Measurements from ENCODE around the gene HOXA3. TPM values are rescaled to one million over a fixed set of nuclear protein-coding genes. Genes with fewer than 3 reads are reported as not detected.

The HOXA3 gene
- total RNA-seq, 6 donors from 2014 or later, result 0.20 to 11.4 (median 3.5) TPM

DNA sequence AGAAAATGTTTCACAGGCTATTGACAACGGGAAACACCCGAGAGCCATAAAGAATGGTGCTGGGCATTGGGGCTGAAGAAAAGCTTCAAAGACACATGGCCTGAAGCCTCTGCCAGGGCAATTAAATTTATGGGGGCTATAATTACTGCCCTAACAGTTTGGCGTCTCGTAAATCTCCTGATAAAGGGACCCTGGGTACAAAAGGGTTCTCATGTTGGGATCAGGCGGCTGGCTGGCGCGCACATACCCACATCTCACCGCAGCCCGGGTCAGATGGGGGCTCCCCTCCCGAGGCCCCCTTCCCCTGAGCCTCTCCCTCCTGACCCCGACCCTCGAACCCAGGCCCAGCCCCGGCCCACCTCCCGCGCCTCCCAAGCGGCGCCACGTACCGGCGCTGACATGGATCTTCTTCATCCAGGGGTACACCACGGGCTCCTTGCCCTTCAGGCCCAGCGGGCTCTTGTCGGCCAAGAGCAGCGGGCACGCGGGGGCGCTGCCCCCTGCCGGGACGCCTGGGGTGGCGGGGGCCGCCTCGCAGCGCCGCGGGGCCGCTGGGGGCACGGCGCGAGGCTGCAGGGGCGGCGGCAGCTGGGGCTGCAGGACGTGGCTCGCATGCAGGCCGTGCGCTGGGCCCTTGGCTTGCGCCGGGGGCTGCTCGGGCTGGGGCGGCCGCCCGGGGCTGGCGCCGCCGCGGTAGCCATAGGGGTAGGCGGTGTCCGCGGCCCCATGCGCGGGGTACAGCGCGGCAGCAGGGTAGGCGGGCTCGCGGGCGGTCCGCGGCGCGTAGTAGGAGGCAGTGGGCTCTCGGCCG, 22.4 kb downstream of the HOXA3 start:
- no peaks in the 10 kb centered on the region for H3K36me3 ChIP-seq
- peak overlapping the region; percentile 50 to 72 (median 70) for H3K4me3 ChIP-seq
- peaks cover 20 to 50% (median 29%) of the 10 kb centered on the region in 4 donors for H3K4me1 ChIP-seq
- peak overlapping the region; percentile 85 to 97 (median 90) for H3K27ac ChIP-seq
- ATAC-seq (ENCODE audit: low FRiP score in 2 of 2) (peak in 1 of 2 donors; percentile 54), DNase-seq (no peak)
- H3K27me3 ChIP-seq, result peaks cover 0 to 13% (median 0%) of the 10 kb centered on the region in 4 donors
- TF ChIP-seq CTCF (IDR thresholded peaks at IDR 0.05) (peak in 5 of 6 experiments; percentile 26 to 59 (median 46)), POLR2AphosphoS5 (IDR thresholded peaks at IDR 0.05) (no peak)
- WGBS, 2 donors, result 33 to 43% methylated on average over 20 to 62 of the region's 72 CpGs
- no peaks in the 10 kb centered on the region for H3K9me3 ChIP-seq

GRCh38 chr7:27128776-27129728, 23.3 kb downstream of the HOXA3 start:
- Histone ChIP-seq H3K27me3 (peaks cover 0 to 13% (median 0%) of the 10 kb centered on the region in 4 donors), H3K27ac (peak overlapping the region; percentile 85 to 97 (median 90)), H3K4me3 (peak overlapping the region in 3 of 4 donors; percentile 68 to 72 (median 71)), H3K36me3 (no peaks in the 10 kb centered on the region), H3K9me3 (no peaks in the 10 kb centered on the region), H3K4me1 (peaks cover 16 to 42% (median 27%) of the 10 kb centered on the region in 4 donors)
- ATAC-seq (ENCODE audit: low FRiP score in 2 of 2) (no peak), DNase-seq (peak in 1 of 2 donors; percentile 82)
- 37 to 60% methylated on average over 28 of the region's 28 CpGs for whole genome bisulfite sequencing, 2 donors
- no peak for TF ChIP-seq POLR2AphosphoS5 (IDR thresholded peaks at IDR 0.05)
- TF ChIP-seq POLR2A (IDR thresholded peaks at IDR 0.05), result no peak

GRCh38 chr7:27128034-27128433, 24.3 kb downstream of the HOXA3 start:
- peak overlapping the region in 2 of 4 donors; percentile 93 to 97 for H3K27ac ChIP-seq
- peaks cover 0 to 13% (median 0%) of the 10 kb centered on the region in 4 donors for H3K27me3 ChIP-seq
- TF ChIP-seq CTCF (IDR thresholded peaks at IDR 0.05) (no peak), POLR2A (IDR thresholded peaks at IDR 0.05) (no peak), POLR2AphosphoS5 (IDR thresholded peaks at IDR 0.05) (no peak), EP300 (IDR thresholded peaks at IDR 0.05) (no peak)
- no peaks in the 10 kb centered on the region for H3K9me3 ChIP-seq
- whole genome bisulfite sequencing, 2 donors, result 26 to 35% methylated on average over 2 of the region's 2 CpGs
- DNase-seq (no peak), ATAC-seq (ENCODE audit: low FRiP score in 2 of 2) (no peak)
- H3K4me1 ChIP-seq, result peaks cover 11 to 33% (median 22%) of the 10 kb centered on the region in 4 donors
- H3K36me3 ChIP-seq, result no peaks in the 10 kb centered on the region
- H3K4me3 ChIP-seq, result no peak overlapping the region

DNA sequence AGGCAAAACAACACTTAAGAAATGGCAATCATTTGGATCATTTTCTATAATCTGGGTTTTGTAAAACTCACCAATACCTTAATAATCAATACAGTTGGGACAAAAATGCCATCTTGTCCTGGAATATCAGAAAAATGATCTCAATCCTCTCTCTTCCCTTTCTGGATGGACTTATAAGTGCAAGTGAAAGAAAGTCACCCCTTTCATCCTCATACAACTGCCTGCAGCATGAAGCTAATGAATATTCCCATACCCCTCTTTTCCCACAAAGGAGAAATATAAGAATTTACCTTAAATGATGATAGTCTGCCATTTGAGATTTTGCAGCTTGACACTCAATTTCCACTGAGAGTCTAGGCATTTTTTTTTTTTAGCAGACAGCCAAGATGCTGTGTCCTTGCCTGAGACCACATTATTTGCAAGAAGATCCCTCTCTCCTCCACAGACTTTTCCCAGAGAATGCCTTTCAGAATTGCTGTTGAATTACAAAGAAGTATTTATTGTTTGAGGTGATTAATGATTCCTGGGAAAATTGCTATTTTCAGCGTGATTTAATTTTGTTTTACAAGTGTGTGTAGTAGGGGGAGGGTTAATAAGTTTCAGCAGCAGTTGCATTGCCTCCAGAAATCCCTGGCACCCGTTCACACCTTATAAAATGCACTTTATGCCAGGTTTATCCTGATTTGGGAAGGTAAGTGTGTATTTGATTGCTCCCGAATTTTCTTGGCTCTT, 25.6 kb downstream of the HOXA3 start:
- peaks cover 11 to 32% (median 19%) of the 10 kb centered on the region in 4 donors for H3K4me1 ChIP-seq
- H3K9me3 ChIP-seq, result no peaks in the 10 kb centered on the region
- H3K27me3 ChIP-seq, result peaks cover 0 to 13% (median 0%) of the 10 kb centered on the region in 4 donors
- DNase-seq (no peak), ATAC-seq (ENCODE audit: low FRiP score in 2 of 2) (no peak)
- H3K4me3 ChIP-seq, result no peak overlapping the region
- 31 to 40% methylated on average over 3 of the region's 3 CpGs for WGBS, 2 donors
- TF ChIP-seq CTCF (IDR thresholded peaks at IDR 0.05) (no peak), EP300 (IDR thresholded peaks at IDR 0.05) (no peak), POLR2A (IDR thresholded peaks at IDR 0.05) (no peak), POLR2AphosphoS5 (IDR thresholded peaks at IDR 0.05) (no peak)
- peak overlapping the region in 3 of 4 donors; percentile 84 to 97 (median 93) for H3K27ac ChIP-seq
- H3K36me3 ChIP-seq, result no peaks in the 10 kb centered on the region
